HG03439 (cell line): ENCODE measurements around the gene ZNF213.

Experiments used
- ATAC-seq: cut with Tn5 transposase; IDR thresholded peaks from one replicate; pipeline ENCODE4 v1.9.1; 2021; ENCODE audit warnings: mild to moderate bottlenecking, moderate library complexity; ENCODE audit not compliant: unreplicated experiment

Gene ZNF213

DNA sequence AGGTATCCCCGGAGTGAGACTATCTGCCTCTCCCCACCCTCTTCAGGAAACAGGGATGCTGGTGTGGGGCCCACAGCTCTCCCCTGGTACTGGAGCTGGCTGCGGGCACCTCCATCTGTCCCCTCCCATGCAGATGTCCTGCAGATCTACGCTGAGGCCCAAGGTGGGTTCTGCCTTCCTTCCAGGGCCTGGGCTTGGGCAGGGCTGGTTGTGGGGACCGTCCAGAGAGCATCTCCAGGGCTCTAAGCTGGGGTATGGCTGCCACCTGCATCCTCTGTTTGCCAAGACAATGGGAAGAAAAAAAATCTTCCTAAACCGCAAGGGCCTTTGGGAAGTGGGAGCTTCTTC is 12.9 kb downstream of the ZNF213 start:
- no peak for ATAC-seq

DNA sequence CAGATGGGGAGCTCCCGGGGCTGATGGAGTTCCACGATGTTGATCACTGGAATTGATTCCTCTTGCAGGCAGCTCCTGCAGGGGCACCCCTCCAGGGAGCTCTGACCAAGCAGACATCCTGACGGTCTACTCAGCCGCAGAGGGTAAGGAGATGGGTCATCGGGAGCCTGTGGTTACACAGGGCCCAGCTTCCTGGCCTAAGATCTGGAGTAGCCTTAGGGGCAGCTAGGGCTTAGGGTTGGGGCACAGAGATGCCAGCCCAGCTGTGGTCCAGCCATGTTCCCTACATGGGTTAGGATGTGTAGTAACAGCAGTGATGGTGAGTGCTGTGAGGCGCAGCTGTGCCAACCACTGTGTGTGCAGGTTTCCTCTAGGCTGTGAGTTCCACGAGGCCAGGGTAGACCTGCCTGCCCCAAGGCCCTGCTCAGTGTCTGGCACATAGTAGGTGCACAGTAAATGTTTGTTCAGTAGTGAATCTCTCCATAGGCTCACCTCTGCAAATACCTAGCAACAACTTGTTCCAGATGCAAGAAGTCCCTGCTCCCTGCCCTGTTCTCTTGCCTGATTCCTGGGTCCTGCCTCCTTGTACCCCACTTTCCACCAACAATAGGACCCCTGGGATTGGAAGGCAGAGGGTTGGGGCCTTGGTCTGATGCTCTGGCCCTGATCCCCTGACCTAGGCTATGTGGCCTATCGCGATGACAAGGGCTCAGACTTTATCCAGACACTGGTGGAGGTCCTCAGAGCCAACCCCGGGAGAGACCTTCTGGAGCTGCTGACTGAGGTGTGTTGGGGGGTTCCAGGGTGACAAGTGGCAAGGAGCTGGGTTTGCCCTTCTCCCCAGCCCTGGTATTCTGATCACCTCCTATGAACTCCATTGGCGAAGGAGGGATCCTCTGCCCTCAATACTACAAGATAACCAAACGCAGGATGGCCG is 13.7 kb downstream of the ZNF213 start:
- no peak for ATAC-seq

GRCh38 chr16:3149193-3149530 is 14.3 kb downstream of the ZNF213 start:
- ATAC-seq: no peak

- peak; percentile 7 for ATAC-seq
These were observed 15.0 kb downstream of the ZNF213 start for GRCh38 chr16:3149630-3150345.

DNA sequence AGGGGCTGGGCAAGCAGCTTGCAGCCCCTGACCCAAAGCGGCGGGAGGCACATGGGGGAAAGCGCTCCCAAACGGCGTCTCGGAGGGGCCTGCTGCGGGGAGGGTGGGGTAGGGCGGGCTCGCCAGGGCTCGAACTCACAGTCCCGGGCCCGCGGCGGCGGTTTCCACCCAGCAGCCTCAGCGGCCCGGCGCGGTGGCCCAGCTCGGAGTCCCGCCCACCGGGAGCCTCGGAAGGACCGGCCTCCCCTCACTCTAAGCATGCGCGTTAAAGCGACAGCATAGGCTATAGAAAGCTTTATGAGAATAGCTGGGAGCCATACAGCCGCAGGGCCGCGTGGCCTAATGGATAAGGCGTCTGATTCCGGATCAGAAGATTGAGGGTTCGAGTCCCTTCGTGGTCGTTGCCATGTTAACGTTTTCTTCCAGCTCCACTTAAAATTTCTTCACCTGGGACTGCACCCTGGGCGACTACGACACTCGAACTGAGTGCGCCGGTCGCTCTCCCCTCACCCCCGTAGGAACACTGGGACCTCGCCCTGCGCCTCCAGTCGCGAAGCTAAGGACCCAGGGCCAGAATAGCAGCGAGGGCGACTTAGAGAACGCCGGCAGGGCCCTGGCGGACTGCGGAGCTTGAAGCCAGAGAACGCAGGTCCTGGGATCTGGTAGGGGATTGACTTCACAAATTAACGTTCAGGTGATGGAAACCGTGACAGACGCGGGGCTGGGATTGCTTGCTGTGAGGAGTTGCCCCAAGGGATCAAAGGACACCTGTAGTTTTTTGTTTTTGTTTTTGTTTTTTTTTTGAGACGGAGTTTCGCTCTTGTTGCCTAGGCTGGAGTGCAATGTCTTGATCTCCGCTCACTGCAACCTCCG is 15.8 kb downstream of the ZNF213 start:
- peak; percentile 74 for ATAC-seq

GRCh38 chr16:3152027-3152276 is 17.1 kb downstream of the ZNF213 start:
- no peak for ATAC-seq

DNA sequence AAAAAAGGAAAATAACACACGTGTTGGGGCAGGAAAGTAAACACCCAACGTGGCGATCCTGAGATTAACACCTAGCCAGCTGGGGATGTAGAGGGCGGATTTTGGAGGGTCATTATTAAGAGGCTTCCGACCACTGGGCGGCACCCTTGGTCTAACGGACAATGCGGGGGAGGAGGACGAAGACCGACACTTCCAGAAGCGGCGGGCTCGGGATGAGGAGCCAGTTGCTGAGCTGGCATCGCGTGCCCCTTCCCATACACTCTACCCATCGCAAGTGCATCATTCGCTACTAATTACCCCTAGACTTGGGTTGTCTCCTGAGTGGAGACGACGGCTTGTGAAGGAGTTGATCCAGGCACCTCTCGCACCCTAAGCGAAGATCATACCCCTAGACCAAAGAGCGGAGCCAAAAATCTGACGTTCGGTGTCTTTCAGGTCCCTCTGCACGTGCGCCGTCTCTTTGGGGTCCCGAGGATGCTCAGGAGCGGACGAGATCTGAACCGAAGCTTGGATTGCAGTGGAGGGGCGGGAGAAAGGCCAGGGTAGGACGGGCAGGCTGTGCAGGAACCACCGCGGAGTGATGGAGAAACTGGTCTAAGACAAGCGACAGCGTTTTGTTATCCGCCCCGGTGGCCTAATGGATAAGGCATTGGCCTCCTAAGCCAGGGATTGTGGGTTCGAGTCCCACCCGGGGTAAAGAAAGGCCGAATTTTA is 17.6 kb downstream of the ZNF213 start:
- ATAC-seq: no peak

GRCh38 chr16:3152991-3153368 is 18.2 kb downstream of the ZNF213 start:
- ATAC-seq: no peak

GRCh38 chr16:3155181-3155580 is 20.4 kb downstream of the ZNF213 start:
- ATAC-seq: no peak

GRCh38 chr16:3155972-3156371 is 21.1 kb downstream of the ZNF213 start:
- no peak for ATAC-seq

DNA sequence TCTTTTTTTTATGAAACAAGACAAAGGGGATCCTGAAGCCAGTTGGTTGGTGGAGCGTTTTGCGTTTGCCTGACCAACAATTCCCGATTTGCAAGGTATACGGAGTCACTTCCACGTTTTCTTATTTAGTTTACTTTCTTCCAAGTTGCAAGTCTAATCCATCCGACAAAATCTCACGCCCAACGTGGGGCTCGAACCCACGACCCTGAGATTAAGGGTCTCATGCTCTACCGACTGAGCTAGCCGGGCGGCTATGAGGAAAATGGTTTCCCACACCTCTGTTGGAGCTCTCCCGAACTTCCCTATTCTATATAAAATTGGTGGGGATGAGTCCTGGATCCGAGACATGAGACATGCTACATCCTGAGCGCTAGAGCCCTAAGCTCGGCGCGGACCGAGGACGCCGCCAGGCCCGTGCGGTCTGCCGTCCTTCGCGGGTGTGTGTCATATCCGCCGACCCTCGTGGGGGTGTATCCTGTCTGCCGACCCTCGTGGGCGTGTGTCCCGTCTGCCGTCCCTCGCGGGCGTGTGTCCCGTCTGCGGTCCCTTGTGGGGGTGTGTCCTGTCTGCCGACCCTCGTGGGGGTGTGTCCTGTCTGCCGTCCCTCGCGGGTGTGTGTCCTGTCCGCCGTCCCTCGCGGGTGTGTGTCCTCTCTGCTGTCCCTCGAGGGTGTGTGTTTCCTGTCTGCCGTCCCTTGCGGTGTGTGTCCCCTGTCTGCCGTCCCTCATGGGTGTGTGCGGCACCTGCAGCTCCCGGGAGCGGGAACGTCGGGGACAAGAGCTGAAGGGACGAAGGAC is 22.6 kb downstream of the ZNF213 start:
- no peak for ATAC-seq

DNA sequence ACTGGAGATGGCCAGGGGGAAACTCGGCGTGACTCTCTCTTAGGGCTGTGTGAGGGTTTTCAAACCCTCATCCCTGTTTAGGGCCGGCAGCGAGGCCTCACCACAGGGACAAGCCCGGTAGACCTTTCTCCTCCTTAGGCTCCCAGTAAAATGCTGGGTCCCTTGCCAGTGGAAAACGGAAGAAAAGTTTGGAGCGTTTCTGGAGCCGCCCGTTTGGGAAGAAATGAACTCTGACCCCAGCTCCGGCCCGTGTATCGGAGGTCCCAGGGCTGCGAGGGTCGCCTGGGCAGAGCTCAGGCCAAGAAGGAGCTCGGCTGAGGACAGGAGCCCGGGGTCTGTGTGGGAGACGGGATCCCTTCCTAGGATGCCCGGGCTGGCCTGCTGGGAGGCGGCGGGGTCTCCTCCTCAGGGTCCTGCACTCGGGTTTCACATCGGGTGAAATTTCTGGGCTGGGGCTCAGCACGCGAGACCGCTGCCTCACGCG is 23.2 kb downstream of the ZNF213 start:
- ATAC-seq: peak; percentile 15

DNA sequence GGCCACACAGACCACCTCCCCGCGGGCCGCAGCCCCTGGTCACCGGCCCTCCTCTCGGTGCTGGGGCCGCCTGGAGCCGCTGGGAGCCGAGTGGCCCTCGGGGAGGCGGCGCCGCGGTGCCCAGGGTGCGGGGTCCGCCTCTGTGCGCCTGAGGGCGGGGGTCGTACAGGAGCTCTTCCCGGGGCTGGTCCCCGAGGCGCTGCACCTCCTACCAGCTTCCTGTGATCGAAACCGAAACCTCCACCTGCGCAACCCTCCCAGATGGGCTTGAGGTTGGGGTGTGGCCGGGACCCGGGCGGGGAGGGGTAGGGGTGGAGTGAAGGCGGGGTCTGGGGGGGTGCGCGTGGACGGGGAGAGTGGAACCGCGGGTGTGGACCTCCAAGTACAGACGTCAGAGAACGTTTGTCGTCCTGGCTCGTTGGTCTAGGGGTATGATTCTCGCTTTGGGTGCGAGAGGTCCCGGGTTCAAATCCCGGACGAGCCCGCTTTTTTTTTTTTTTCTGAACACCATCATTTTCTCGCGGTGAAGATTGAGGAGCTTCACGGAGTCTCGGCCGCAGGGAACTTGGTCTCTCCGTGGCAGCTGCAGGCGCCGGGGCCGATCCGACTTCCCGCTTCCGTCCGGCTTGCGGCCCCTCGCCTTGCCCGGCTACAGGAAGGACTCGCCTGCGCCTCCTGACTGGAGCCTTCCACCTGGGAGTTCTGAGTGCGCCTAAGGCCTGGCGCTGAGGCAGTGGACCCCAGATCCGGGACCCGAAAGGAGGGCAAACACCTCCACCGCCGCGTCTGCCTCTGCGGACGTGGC is 23.9 kb downstream of the ZNF213 start:
- peak; percentile 41 for ATAC-seq

- ATAC-seq: no peak
These were observed 26.6 kb downstream of the ZNF213 start for GRCh38 chr16:3161235-3162018.

DNA sequence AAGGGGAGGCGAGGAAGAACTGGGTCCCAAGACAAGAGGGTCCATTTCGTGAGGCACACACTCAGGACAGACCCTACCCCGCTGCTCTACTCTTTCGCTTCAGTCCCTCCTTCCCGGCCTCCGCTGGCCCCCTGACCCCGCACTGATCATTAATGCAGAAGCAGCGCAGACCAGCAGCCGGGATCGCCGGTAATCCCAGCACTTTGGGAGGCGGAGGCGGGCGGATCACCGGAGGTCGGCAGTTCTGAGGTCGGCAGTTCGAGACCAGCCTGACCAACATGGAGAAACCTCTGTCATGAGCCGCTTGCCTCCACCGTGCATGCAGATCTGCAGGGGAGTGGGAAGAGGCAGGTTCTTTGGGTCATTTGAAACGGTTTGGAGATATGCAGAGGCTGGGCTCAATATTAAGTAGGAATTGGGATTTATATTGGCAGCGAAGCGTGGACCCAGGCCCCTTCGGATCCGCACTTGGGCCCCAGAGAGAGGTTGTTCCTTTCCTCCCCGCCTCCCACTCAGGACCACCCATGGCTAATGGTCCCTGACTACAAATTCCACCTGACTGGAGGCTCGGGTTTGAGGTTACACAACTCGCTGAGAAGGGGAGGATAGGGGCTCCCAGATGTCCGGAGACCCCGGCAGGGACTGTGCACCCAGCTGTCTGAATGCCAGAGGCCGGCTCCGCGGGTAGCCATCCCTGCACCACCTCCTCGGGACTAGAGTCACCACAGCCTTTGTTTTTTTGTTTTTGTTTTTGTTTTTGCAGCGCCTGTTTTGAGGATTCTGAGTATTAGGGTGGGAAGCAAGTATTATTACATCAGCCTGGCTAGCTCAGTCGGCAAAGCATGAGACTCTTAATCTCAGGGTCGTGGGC is 29.5 kb downstream of the ZNF213 start:
- ATAC-seq: no peak

GRCh38 chr16:3165111-3165822 is 30.4 kb downstream of the ZNF213 start:
- ATAC-seq: no peak

- ATAC-seq: no peak
These were observed 31.7 kb downstream of the ZNF213 start for GRCh38 chr16:3166505-3166886.
